ENCODE data around the gene EBF3. TPM values are rescaled to one million over a fixed set of nuclear protein-coding genes. Genes with fewer than 3 reads are reported as not detected.

Gene EBF3
- total RNA-seq, 1 experiment from 2014 or later, result 0.22 TPM

DNA sequence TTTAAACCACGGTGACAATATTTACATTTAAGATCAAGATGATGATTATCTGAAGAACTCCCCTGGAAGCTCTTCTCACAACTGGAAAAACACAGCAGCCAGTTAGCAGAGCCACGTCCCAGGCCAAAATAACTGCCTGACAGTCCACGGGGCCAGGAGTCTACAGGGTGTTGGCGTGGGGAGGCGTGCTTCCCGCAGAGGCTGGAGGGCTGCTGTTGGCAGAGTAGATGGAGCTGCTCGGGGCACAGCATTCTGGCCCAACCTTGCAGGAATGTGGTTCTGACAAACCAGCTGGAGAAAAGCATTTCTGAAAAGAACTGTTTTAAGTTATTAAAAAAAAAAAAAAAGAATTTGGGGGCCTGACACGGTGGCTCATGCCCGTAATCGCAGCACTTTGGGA lies 177.9 kb downstream of the EBF3 start:
- no peak for TF ChIP-seq CTCF (conservative IDR thresholded peaks at IDR 0.05)
- DNase-seq, result no peak

More for the DNA sequence above, 177.9 kb downstream of the EBF3 start:
- Histone ChIP-seq H2BK5ac (ENCODE audit: insufficient read length, low read length) (no peak overlapping the region), H3K4me1 (ENCODE audit: insufficient read depth, low read length) (no peaks in the 10 kb centered on the region), H3K56ac (ENCODE audit: insufficient read length, low read depth, low read length) (no peak overlapping the region), H2BK20ac (ENCODE audit: low read depth, low read length, poor library complexity, severe bottlenecking) (no peak overlapping the region), H2BK12ac (ENCODE audit: insufficient read length, low read depth, low read length) (no peak overlapping the region), H3K27ac (ENCODE audit: insufficient read length, low read depth, low read length) (no peak overlapping the region), H3T11ph (ENCODE audit: low read length) (no peak overlapping the region), H2BK120ac (ENCODE audit: low read depth, low read length, poor library complexity, severe bottlenecking) (no peak overlapping the region), H4K8ac (replicated peaks; ENCODE audit: insufficient read length, low read depth, low read length) (no peak overlapping the region), H3K4me2 (ENCODE audit: insufficient read depth, insufficient read length, low read length) (no peak overlapping the region), H3K23me2 (ENCODE audit: insufficient read length, low read depth, low read length, poor library complexity, severe bottlenecking) (no peaks in the 10 kb centered on the region), H4K20me1 (ENCODE audit: control insufficient read depth, insufficient read depth, insufficient read length) (no peaks in the 10 kb centered on the region), H3K9ac (ENCODE audit: extremely low read depth, insufficient read length, low read length) (no peak overlapping the region), H3K27me3 (ENCODE audit: insufficient read depth, low read length) (no peaks in the 10 kb centered on the region), H2AK5ac (ENCODE audit: insufficient read length, low read length) (no peak overlapping the region), H3K23ac (ENCODE audit: insufficient read length, low read depth, low read length) (no peak overlapping the region), H2BK15ac (ENCODE audit: low read depth, low read length) (no peak overlapping the region), H4K91ac (ENCODE audit: insufficient read length, low read depth, low read length) (no peak overlapping the region), H3K9me3 (ENCODE audit: control insufficient read depth, low read depth, low read length) (no peaks in the 10 kb centered on the region), H3K79me2 (ENCODE audit: insufficient read depth, low read length) (no peaks in the 10 kb centered on the region), H2AFZ (ENCODE audit: low read length) (no peak overlapping the region), H3K79me1 (ENCODE audit: insufficient read depth, low read depth, low read length, poor library complexity, severe bottlenecking) (no peaks in the 10 kb centered on the region), H3K4ac (ENCODE audit: low read depth, low read length) (no peak overlapping the region), H3K18ac (ENCODE audit: insufficient read length, low read depth, low read length) (no peak overlapping the region), H3K14ac (ENCODE audit: insufficient read depth, low read length) (no peak overlapping the region), H4K5ac (ENCODE audit: insufficient read length, low read depth, low read length) (no peak overlapping the region)
- no peak overlapping the region for H3K27ac Mint-ChIP-seq
- no peaks in the 10 kb centered on the region for H3K27me3 Mint-ChIP-seq (ENCODE audit: low read depth)
- no CpG with 5 or more reads among the region's 10 CpGs for WGBS (ENCODE audit: extremely low coverage, insufficient read length, low lambda C conversion rate)
- no peak overlapping the region for H3K4me3 Mint-ChIP-seq
- no peaks in the 10 kb centered on the region; a peak in 1 of 7 replicates for H3K36me3 Mint-ChIP-seq (ENCODE audit: insufficient read depth in 1 of 3, low read depth in 3 of 3)
- peaks cover 0 to 3% of the 10 kb centered on the region in 2 experiments; a peak in 1 of 5 replicates for H3K9me3 Mint-ChIP-seq
- no peaks in the 10 kb centered on the region for H3K4me1 Mint-ChIP-seq
